Activated naive CD4-positive, alpha-beta T cell treated with anti-CD3 and anti-CD28 coated beads, Interleukin-2, amount 10 ng/mL, durations not matched to agents 7 days and 5 days (primary cell): ENCODE data around the gene GALNT1.

Source experiments
- CTCF ChIA-PET: fragments of 350-600 bp; sonication (Branson Sonifier 250); formaldehyde crosslinking; loops from one replicate; lab custom pipeline; 2021; ENCODE audit warnings: antibody characterized with exemption; lab: Charles Lee
- DNase-seq: peaks from one replicate; pipeline ENCODE4 v3.0.0-alpha.2; 2020
- H3K27ac Mint-ChIP-seq: one replicate; pipeline ENCODE4 v1.8.0; 2021; ENCODE audit warnings: mild to moderate bottlenecking, moderate library complexity, mixed read lengths
- H3K27me3 Mint-ChIP-seq: one replicate; pipeline ENCODE4 v1.8.0; 2021; ENCODE audit warnings: mild to moderate bottlenecking, mixed read lengths
- H3K36me3 Mint-ChIP-seq: one replicate; pipeline ENCODE4 v1.8.0; 2021; ENCODE audit warnings: mixed read lengths
- H3K4me1 Mint-ChIP-seq: one replicate; pipeline ENCODE4 v1.8.0; 2021; ENCODE audit warnings: mixed read lengths
- H3K4me3 Mint-ChIP-seq: one replicate; pipeline ENCODE4 v1.8.0; 2021; ENCODE audit warnings: mild to moderate bottlenecking, moderate library complexity, mixed read lengths
- H3K9me3 Mint-ChIP-seq: one replicate; pipeline ENCODE4 v1.8.0; 2021; ENCODE audit warnings: mixed read lengths

The GALNT1 gene

GRCh38 chr18:35617865-35618264 lies 36.3 kb downstream of the GALNT1 start:
- no peaks in the 10 kb centered on the region for H3K9me3 Mint-ChIP-seq
- H3K36me3 Mint-ChIP-seq: peaks cover 2% of the 10 kb centered on the region
- CTCF ChIA-PET: interaction anchor here (0.6 to 1.5 kb wide), 2 partner anchors 210 to 231 kb away, joined by 4 to 5 read pairs; no protein-coding TSS in a partner anchor
- DNase-seq: no peak
- H3K4me3 Mint-ChIP-seq: no peak overlapping the region
- peaks cover 19% of the 10 kb centered on the region for H3K4me1 Mint-ChIP-seq
- H3K27ac Mint-ChIP-seq: no peak overlapping the region
- H3K27me3 Mint-ChIP-seq: no peaks in the 10 kb centered on the region

GRCh38 chr18:35618289-35618688 lies 36.7 kb downstream of the GALNT1 start:
- Mint-ChIP-seq H3K36me3 (peaks cover 2% of the 10 kb centered on the region), H3K4me3 (no peak overlapping the region), H3K27me3 (no peaks in the 10 kb centered on the region), H3K9me3 (no peaks in the 10 kb centered on the region), H3K4me1 (peaks cover 23% of the 10 kb centered on the region), H3K27ac (no peak overlapping the region)
- DNase-seq: no peak
- CTCF ChIA-PET: no interaction called here

GRCh38 chr18:35618696-35619095 lies 37.2 kb downstream of the GALNT1 start:
- no peaks in the 10 kb centered on the region for H3K27me3 Mint-ChIP-seq
- no peak for DNase-seq
- peaks cover 27% of the 10 kb centered on the region for H3K4me1 Mint-ChIP-seq
- no peak overlapping the region for H3K27ac Mint-ChIP-seq
- H3K36me3 Mint-ChIP-seq: peaks cover 2% of the 10 kb centered on the region
- CTCF ChIA-PET: no interaction called here
- no peaks in the 10 kb centered on the region for H3K9me3 Mint-ChIP-seq
- H3K4me3 Mint-ChIP-seq: no peak overlapping the region

- Mint-ChIP-seq H3K9me3 (no peaks in the 10 kb centered on the region), H3K4me3 (no peak overlapping the region), H3K27me3 (no peaks in the 10 kb centered on the region), H3K27ac (no peak overlapping the region), H3K36me3 (peaks cover 5% of the 10 kb centered on the region), H3K4me1 (peaks cover 34% of the 10 kb centered on the region)
- DNase-seq: no peak
- CTCF ChIA-PET: no interaction called here
Observed at GRCh38 chr18:35619464-35619863, 37.9 kb downstream of the GALNT1 start.

- peaks cover 5% of the 10 kb centered on the region for H3K36me3 Mint-ChIP-seq
- peaks cover 34% of the 10 kb centered on the region for H3K4me1 Mint-ChIP-seq
- CTCF ChIA-PET: no interaction called here
- no peak overlapping the region for H3K27ac Mint-ChIP-seq
- H3K27me3 Mint-ChIP-seq: no peaks in the 10 kb centered on the region
- no peaks in the 10 kb centered on the region for H3K9me3 Mint-ChIP-seq
- DNase-seq: no peak
- no peak overlapping the region for H3K4me3 Mint-ChIP-seq
Observed at GRCh38 chr18:35619941-35620340, 38.4 kb downstream of the GALNT1 start.

GRCh38 chr18:35620765-35621164 lies 39.2 kb downstream of the GALNT1 start:
- no peak overlapping the region for H3K27ac Mint-ChIP-seq
- no peak overlapping the region for H3K4me3 Mint-ChIP-seq
- H3K9me3 Mint-ChIP-seq: peaks cover under 1% of the 10 kb centered on the region
- peaks cover 31% of the 10 kb centered on the region for H3K4me1 Mint-ChIP-seq
- CTCF ChIA-PET: no interaction called here
- no peak for DNase-seq
- H3K27me3 Mint-ChIP-seq: no peaks in the 10 kb centered on the region
- H3K36me3 Mint-ChIP-seq: peaks cover 5% of the 10 kb centered on the region

GRCh38 chr18:35623255-35623654 lies 41.7 kb downstream of the GALNT1 start:
- CTCF ChIA-PET: no interaction called here
- Mint-ChIP-seq H3K27ac (peak overlapping the region; percentile 70), H3K9me3 (peaks cover 13% of the 10 kb centered on the region), H3K4me3 (no peak overlapping the region), H3K4me1 (peaks cover 31% of the 10 kb centered on the region), H3K27me3 (no peaks in the 10 kb centered on the region), H3K36me3 (peaks cover 13% of the 10 kb centered on the region)
- no peak for DNase-seq

GRCh38 chr18:35624146-35624545 lies 42.6 kb downstream of the GALNT1 start:
- H3K27ac Mint-ChIP-seq: peak overlapping the region; percentile 64
- CTCF ChIA-PET: interaction anchor here (0.6 kb wide), 1 partner anchor 981 kb away, joined by 3 read pairs; no protein-coding TSS in a partner anchor
- peaks cover 14% of the 10 kb centered on the region for H3K36me3 Mint-ChIP-seq
- H3K27me3 Mint-ChIP-seq: no peaks in the 10 kb centered on the region
- H3K4me1 Mint-ChIP-seq: peaks cover 30% of the 10 kb centered on the region
- H3K9me3 Mint-ChIP-seq: peaks cover 17% of the 10 kb centered on the region
- no peak for DNase-seq
- H3K4me3 Mint-ChIP-seq: peak overlapping the region; percentile 16

- H3K27ac Mint-ChIP-seq: no peak overlapping the region
- DNase-seq: no peak
- no peaks in the 10 kb centered on the region for H3K27me3 Mint-ChIP-seq
- H3K9me3 Mint-ChIP-seq: peaks cover 20% of the 10 kb centered on the region
- H3K4me3 Mint-ChIP-seq: no peak overlapping the region
- peaks cover 20% of the 10 kb centered on the region for H3K4me1 Mint-ChIP-seq
- CTCF ChIA-PET: no interaction called here
- H3K36me3 Mint-ChIP-seq: peaks cover 14% of the 10 kb centered on the region
Observed at GRCh38 chr18:35625232-35625631, 43.7 kb downstream of the GALNT1 start.

- Mint-ChIP-seq H3K27me3 (no peaks in the 10 kb centered on the region), H3K9me3 (peaks cover 14% of the 10 kb centered on the region), H3K36me3 (peaks cover 8% of the 10 kb centered on the region), H3K4me1 (no peaks in the 10 kb centered on the region), H3K27ac (no peak overlapping the region), H3K4me3 (no peak overlapping the region)
- DNase-seq: no peak
- CTCF ChIA-PET: no interaction called here
Observed at GRCh38 chr18:35633761-35634160, 52.2 kb downstream of the GALNT1 start.

GRCh38 chr18:35634323-35634722 lies 52.8 kb downstream of the GALNT1 start:
- no peak overlapping the region for H3K4me3 Mint-ChIP-seq
- peaks cover 8% of the 10 kb centered on the region for H3K36me3 Mint-ChIP-seq
- CTCF ChIA-PET: no interaction called here
- no peaks in the 10 kb centered on the region for H3K27me3 Mint-ChIP-seq
- no peak for DNase-seq
- H3K27ac Mint-ChIP-seq: no peak overlapping the region
- peaks cover 14% of the 10 kb centered on the region for H3K9me3 Mint-ChIP-seq
- H3K4me1 Mint-ChIP-seq: no peaks in the 10 kb centered on the region

GRCh38 chr18:35635170-35635569 lies 53.6 kb downstream of the GALNT1 start:
- H3K9me3 Mint-ChIP-seq: peaks cover 12% of the 10 kb centered on the region
- peaks cover 8% of the 10 kb centered on the region for H3K36me3 Mint-ChIP-seq
- H3K4me1 Mint-ChIP-seq: no peaks in the 10 kb centered on the region
- CTCF ChIA-PET: no interaction called here
- H3K27ac Mint-ChIP-seq: no peak overlapping the region
- no peak for DNase-seq
- no peaks in the 10 kb centered on the region for H3K27me3 Mint-ChIP-seq
- no peak overlapping the region for H3K4me3 Mint-ChIP-seq

- CTCF ChIA-PET: no interaction called here
- Mint-ChIP-seq H3K36me3 (peaks cover 8% of the 10 kb centered on the region), H3K27ac (no peak overlapping the region)
Observed at GRCh38 chr18:35637227-35637626, 55.7 kb downstream of the GALNT1 start.

GRCh38 chr18:35639296-35639695 lies 57.8 kb downstream of the GALNT1 start:
- DNase-seq: no peak
- H3K4me1 Mint-ChIP-seq: no peaks in the 10 kb centered on the region
- H3K36me3 Mint-ChIP-seq: peaks cover 10% of the 10 kb centered on the region
- CTCF ChIA-PET: no interaction called here
- no peak overlapping the region for H3K27ac Mint-ChIP-seq
- no peak overlapping the region for H3K4me3 Mint-ChIP-seq
- peaks cover 11% of the 10 kb centered on the region for H3K9me3 Mint-ChIP-seq
- H3K27me3 Mint-ChIP-seq: no peaks in the 10 kb centered on the region

More at GRCh38 chr18:35637227-35637626, 55.7 kb downstream of the GALNT1 start:
- no peak for DNase-seq
- no peak overlapping the region for H3K4me3 Mint-ChIP-seq
- H3K27me3 Mint-ChIP-seq: no peaks in the 10 kb centered on the region
- no peaks in the 10 kb centered on the region for H3K4me1 Mint-ChIP-seq
- H3K9me3 Mint-ChIP-seq: peaks cover 11% of the 10 kb centered on the region

GRCh38 chr18:35641467-35641866 lies 59.9 kb downstream of the GALNT1 start:
- CTCF ChIA-PET: no interaction called here
- H3K27ac Mint-ChIP-seq: no peak overlapping the region
- peaks cover 11% of the 10 kb centered on the region for H3K9me3 Mint-ChIP-seq
- H3K36me3 Mint-ChIP-seq: peaks cover 10% of the 10 kb centered on the region
- DNase-seq: no peak
- H3K27me3 Mint-ChIP-seq: no peaks in the 10 kb centered on the region
- no peaks in the 10 kb centered on the region for H3K4me1 Mint-ChIP-seq
- no peak overlapping the region for H3K4me3 Mint-ChIP-seq

GRCh38 chr18:35641916-35642315 lies 60.4 kb downstream of the GALNT1 start:
- H3K27me3 Mint-ChIP-seq: no peaks in the 10 kb centered on the region
- no peak for DNase-seq
- H3K9me3 Mint-ChIP-seq: peaks cover 9% of the 10 kb centered on the region
- CTCF ChIA-PET: no interaction called here
- peaks cover 7% of the 10 kb centered on the region for H3K36me3 Mint-ChIP-seq
- H3K4me1 Mint-ChIP-seq: no peaks in the 10 kb centered on the region
- no peak overlapping the region for H3K4me3 Mint-ChIP-seq
- H3K27ac Mint-ChIP-seq: no peak overlapping the region
